SJSA1 (cell line): ENCODE data around the gene CERT1. TPM values are rescaled to one million over a fixed set of nuclear protein-coding genes. Genes with fewer than 3 reads are reported as not detected.
"Not testable (repeated sequence)": the region's sequence is repeated elsewhere in the genome, so short reads cannot be mapped to it uniquely, and the experiment has no call there.

Experiments used
- DNase-seq, 2 experiments: peaks; one replicate each; pipeline ENCODE4 v3.0.0-alpha.2; 2015 to 2020; ENCODE audit warnings: low spot score in 2 of 2, low read depth in 1 of 2
- H3K27ac ChIP-seq: fragments of 250-450 bp; sonication (Bioruptor Pico); 2 replicates; pipeline ENCODE4 v1.5.1; 2020; ENCODE audit warnings: mild to moderate bottlenecking, moderate library complexity
- H3K27me3 ChIP-seq: fragments of 250-450 bp; sonication (Bioruptor Pico); replicated peaks from 2 replicates; pipeline ENCODE4 v1.5.1; 2020; ENCODE audit warnings: mild to moderate bottlenecking, moderate library complexity
- H3K36me3 ChIP-seq: fragments of 250-450 bp; sonication (Bioruptor Pico); 2 replicates; pipeline ENCODE4 v1.5.1; 2020; ENCODE audit warnings: mild to moderate bottlenecking
- H3K4me1 ChIP-seq: fragments of 250-450 bp; sonication (Bioruptor Pico); replicated peaks from 2 replicates; pipeline ENCODE4 v1.6.1; 2021; ENCODE audit warnings: mild to moderate bottlenecking
- H3K4me3 ChIP-seq: fragments of 250-450 bp; sonication (Bioruptor Pico); 2 replicates; pipeline ENCODE4 v1.5.1; 2020; ENCODE audit warnings: mild to moderate bottlenecking
- H3K9me3 ChIP-seq: fragments of 250-450 bp; sonication (Bioruptor Pico); replicated peaks from 2 replicates; pipeline ENCODE4 v1.5.1; 2020; ENCODE audit warnings: mild to moderate bottlenecking
- total RNA-seq: library from RNA; depleted of rRNA; stranded (reverse); fragments of >200 nt; shearing (Covaris generic); gene quantifications from 2 replicates; pipeline ENCODE4 v1.2.3, GENCODE V29; 2014

The CERT1 gene
- total RNA-seq, 1 experiment from 2014 or later, result 16.7 TPM

DNA sequence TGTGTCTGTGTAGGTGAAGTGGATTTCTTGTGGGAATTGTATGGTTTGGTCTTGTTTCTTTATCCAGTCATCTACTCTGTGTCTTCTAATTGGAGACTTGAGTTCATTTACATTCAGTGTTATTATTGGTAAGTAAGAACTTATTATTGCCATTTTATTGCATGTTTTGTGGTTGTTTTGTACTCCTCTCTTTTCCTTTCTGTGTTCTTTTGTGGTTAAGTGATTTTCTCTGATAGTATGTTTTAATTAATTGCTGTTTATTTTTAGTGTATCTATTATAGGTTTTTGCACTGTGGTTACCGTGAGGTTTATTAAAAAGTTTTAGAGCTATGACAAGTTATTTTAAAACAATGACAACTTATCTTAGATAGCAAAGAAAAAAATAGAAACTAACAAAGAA, 8.3 kb upstream of the CERT1 start:
- Histone ChIP-seq H3K36me3 (peaks cover 18% of the 10 kb centered on the region), H3K27ac (no peak overlapping the region), H3K4me3 (no peak overlapping the region), H3K9me3 (no peaks in the 10 kb centered on the region; the same call in 1 of the 2 replicates), H3K4me1 (no peaks in the 10 kb centered on the region), H3K27me3 (no peaks in the 10 kb centered on the region)
- no peak for DNase-seq

DNA sequence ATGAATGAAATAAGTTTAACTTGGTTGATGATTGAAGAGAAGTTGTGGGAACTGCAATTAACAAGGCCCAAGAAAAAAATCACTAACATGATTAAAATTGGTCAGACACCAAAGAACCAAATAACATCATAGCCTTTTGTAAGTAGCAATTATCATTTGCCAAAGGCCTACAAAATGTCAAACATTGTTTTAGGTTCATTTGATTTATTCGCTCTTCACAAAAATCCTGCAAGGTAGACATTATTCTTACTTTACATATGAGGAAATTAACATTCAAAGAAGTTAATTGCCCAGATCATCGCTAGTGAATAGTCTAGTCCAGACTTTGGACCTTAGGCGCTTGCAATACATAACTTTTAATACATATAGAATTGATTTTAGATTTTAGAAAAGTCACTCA, 2.9 kb upstream of the CERT1 start:
- Histone ChIP-seq H3K36me3 (peaks cover 10% of the 10 kb centered on the region), H3K4me3 (no peak overlapping the region), H3K9me3 (no peaks in the 10 kb centered on the region), H3K4me1 (peaks cover 7% of the 10 kb centered on the region; the same call in 1 of the 2 replicates), H3K27me3 (no peaks in the 10 kb centered on the region), H3K27ac (no peak overlapping the region)
- DNase-seq, result no peak

DNA sequence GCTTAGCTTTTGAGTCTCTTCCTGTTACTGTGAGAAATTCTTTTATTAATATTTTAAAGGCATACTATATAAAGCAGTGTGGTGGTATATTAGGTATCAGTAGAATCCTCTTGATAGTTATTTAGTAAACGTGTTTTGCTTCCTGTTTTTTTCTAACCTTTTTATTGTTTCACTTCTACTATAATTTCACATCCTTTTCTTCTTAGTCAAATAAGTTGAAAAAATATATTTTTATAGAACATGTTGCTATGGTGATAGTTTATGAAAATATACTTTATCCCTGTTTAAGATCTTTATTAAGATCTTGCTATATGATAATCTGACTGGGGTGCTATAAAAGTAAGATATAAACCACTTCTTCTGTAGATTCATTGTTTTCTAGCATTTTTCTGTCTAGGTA, 2.4 kb upstream of the CERT1 start:
- Histone ChIP-seq H3K27me3 (no peaks in the 10 kb centered on the region), H3K4me3 (no peak overlapping the region), H3K9me3 (no peaks in the 10 kb centered on the region), H3K36me3 (peaks cover 10% of the 10 kb centered on the region), H3K27ac (no peak overlapping the region), H3K4me1 (peaks cover 7% of the 10 kb centered on the region; the same call in 1 of the 2 replicates)
- no peak for DNase-seq

DNA sequence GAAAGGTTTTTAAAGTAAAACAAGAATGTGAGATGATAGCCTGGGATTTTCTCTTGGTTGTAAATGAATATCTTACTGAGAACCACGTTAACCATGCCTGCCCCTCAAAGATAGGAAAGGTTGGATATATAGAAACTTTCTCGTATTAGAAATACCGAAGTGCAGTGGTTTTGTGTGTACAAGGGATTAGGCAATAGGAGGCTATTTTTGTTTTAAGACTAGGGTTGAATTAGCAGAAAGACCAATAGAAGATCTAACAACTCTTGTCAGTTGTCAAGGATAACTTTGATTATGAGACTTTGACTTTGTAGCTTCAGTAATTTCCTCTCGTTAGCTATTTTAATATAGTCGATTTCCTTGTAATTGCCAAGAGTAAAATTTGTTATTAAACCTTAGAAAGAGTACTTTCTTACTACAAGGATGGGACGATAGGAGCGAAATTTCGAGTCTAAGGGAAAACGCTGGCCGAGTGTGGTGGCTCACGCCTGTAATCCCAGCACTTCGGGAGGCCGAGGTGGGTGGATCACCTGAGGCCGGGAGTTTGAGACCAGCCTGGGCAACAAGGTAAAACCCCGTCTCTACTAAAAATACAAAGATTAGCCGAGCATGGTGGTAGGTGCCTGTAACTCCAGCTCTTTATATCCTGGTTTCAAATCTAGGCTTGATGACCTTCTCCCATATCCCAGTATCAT, 1.1 kb upstream of the CERT1 start:
- Histone ChIP-seq H3K9me3 (no peaks in the 10 kb centered on the region), H3K4me3 (peak overlapping the region; percentile 76), H3K27ac (peak overlapping the region; percentile 83), H3K36me3 (peaks cover 10% of the 10 kb centered on the region), H3K4me1 (peaks cover 7% of the 10 kb centered on the region; the same call in 1 of the 2 replicates), H3K27me3 (no peaks in the 10 kb centered on the region)
- no peak for DNase-seq

DNA sequence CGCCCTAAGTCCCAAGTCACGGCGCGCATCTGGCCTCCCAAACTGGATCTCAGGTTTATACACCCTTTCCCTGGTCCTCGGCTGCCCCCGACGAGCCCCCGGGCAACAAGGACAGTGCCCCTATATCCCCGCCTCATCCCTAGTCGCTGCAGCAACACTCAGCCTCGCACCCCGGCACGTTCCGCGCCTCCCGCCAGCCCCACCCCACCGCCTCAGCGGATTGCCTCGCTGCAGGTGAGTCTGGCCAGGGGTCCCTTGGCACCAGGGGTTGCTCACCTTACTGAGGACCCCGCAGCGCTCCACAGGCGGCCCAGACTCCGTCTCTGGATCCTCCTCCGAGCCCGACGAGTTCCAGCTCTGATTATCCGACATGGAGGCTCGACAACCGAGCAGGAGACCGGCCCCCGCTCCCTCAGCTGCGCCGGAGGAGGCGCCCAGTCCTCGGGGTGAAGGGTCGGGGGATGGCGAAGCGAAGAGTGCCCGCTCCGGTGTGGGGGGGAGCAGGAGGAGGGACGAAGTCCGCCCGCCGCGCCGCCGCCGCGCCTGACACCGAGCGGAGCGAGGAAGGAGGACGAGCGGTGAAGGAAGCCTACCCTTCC, 494 bp downstream of the CERT1 start:
- H3K4me1 ChIP-seq, result peaks cover 15% of the 10 kb centered on the region
- H3K9me3 ChIP-seq, result no peaks in the 10 kb centered on the region
- peak overlapping the region; percentile 76 for H3K4me3 ChIP-seq
- H3K27me3 ChIP-seq, result no peaks in the 10 kb centered on the region
- H3K27ac ChIP-seq, result peak overlapping the region; percentile 49
- no peak for DNase-seq
- H3K36me3 ChIP-seq, result peaks cover 10% of the 10 kb centered on the region

DNA sequence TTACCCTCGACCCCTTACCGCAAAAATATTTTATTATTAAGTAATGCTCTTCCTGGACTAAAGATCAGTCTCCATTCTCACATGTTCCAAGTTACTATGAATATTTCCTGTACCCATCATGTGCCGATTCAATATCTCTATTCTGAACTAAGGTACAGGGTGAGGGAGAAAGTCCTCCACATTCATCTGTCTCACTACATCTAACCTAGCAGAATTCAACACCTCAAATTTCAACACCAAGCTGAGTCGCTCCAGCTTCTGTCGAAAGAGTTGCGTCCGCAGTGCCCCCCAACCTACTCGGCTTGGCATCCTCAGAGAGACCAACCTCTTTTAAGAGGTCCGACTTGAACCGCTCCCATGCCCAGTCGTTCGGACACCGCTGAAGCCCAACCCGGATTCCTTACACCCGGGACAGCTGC, 1.0 kb downstream of the CERT1 start:
- Histone ChIP-seq H3K9me3 (no peaks in the 10 kb centered on the region), H3K36me3 (peaks cover 10% of the 10 kb centered on the region), H3K4me3 (peak overlapping the region; percentile 76), H3K27me3 (no peaks in the 10 kb centered on the region), H3K4me1 (peaks cover 20% of the 10 kb centered on the region), H3K27ac (peak overlapping the region; percentile 49; the same call in 1 of the 2 replicates)
- DNase-seq, result peak; percentile 43 to 46

DNA sequence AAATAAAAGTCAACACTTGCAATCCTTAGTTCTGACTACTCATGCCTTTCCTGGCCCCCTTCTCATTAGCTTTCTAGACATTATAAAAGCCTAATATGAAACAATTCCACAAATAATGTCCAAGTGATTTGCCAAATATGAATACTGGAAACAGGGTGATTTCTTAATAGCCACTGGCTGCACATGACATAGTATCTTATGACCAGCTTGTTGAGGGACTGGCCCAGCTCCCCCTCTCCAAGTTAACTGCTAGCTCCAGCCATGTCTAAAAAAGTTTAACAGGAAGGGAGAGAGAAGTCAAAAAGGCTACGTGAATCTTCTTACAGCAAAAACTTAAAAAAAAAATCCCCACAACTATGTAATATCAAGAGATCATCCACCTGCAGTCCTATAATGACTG, 1.5 kb downstream of the CERT1 start:
- peaks cover 10% of the 10 kb centered on the region for H3K36me3 ChIP-seq
- DNase-seq, result peak in 1 of 2 experiments; percentile 32
- no peaks in the 10 kb centered on the region for H3K27me3 ChIP-seq
- H3K4me3 ChIP-seq, result peak overlapping the region; percentile 76
- no peak overlapping the region for H3K27ac ChIP-seq
- H3K9me3 ChIP-seq, result no peaks in the 10 kb centered on the region
- peaks cover 22% of the 10 kb centered on the region for H3K4me1 ChIP-seq

DNA sequence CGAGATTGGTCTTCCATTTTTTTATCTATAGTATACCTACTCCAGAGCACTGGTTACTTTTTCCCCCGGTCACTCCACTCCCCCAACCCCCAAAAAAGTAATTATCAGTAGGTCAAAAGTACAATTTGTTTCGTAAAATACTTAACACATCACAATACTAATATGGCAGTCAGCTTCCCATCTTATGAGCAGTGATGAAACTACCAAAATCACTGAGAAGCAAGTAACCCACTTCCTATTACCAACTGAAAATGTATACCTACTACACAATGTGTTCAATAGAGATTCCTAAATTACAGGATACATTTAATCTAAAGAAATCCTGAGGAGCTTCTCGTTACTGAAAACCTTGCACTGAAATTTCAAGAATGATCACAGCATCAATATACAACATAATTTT, 1.9 kb downstream of the CERT1 start:
- peak overlapping the region; percentile 76 for H3K4me3 ChIP-seq
- DNase-seq, result peak in 1 of 2 experiments; percentile 6
- H3K36me3 ChIP-seq, result peaks cover 10% of the 10 kb centered on the region
- H3K27ac ChIP-seq, result no peak overlapping the region
- no peaks in the 10 kb centered on the region for H3K9me3 ChIP-seq
- peaks cover 26% of the 10 kb centered on the region for H3K4me1 ChIP-seq
- no peaks in the 10 kb centered on the region for H3K27me3 ChIP-seq

DNA sequence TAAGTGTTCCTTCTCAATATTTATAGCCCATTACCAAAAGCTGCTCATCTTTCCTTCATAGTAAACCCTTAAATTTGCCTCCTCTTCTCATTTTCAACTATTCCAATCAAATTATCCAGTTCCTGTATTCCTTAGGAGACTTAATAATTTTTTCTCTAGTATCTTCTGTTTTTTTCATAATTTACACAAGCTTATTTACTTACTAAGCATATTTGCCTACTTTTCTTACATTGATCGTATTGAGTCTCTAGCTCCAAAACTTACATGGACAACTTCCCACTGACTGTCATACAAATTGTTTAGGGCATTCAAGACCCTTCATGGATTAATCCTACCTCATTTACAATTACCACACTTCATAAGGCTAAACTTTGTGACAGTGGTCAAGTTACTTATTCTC, 3.6 kb downstream of the CERT1 start:
- Histone ChIP-seq H3K4me1 (peaks cover 29% of the 10 kb centered on the region), H3K36me3 (peaks cover 17% of the 10 kb centered on the region), H3K9me3 (no peaks in the 10 kb centered on the region), H3K27ac (no peak overlapping the region), H3K27me3 (no peaks in the 10 kb centered on the region), H3K4me3 (no peak overlapping the region)
- DNase-seq, result no peak

DNA sequence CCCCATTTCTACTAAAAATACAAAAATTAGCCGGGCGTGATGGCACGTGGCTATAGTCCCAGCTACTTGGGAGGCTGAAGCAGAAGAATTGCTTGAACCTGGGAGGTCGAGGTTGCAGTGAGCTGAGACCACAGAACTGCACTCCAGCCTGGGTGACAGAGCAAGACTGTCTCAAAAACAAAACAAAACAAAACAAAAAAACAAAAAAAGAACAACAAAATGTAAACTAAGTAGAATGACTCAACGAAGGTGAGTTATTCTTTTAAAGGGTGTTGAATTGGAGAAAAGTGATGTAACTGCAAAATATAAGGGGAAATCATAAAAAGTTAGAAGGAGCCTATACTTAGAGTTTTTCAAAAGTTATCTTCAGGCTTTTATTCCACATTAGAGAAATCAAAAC, 6.3 kb downstream of the CERT1 start:
- Histone ChIP-seq H3K4me1 (peaks cover 26% of the 10 kb centered on the region), H3K27ac (peak overlapping the region; percentile 85)
- H3K9me3 ChIP-seq, H3K4me3 ChIP-seq, H3K27me3 ChIP-seq, H3K36me3 ChIP-seq: not testable (repeated sequence)
- peak; percentile 88 for DNase-seq

DNA sequence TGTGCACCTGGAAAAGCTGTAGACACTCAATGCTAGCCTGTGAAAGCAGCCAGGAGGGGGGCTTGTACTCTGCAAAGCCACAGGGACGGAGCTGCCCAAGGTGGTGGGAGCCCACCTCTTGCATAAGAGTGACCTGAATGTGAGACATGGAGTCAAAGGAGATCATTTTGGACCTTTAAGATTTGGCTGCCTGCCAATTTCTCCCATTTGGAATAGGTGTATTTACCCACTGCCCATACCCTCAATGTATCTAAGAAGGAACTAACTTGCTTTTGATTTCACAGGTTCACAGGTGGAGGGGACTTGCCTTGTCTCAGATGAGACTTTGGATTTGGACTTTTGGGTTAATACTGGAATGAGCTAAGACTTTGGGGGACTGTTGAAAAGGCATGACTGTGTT, 12.6 kb downstream of the CERT1 start:
- not testable (repeated sequence) for H3K27me3 ChIP-seq, H3K27ac ChIP-seq, H3K4me3 ChIP-seq, H3K9me3 ChIP-seq, H3K4me1 ChIP-seq, DNase-seq
- H3K36me3 ChIP-seq, result peaks cover 34% of the 10 kb centered on the region

DNA sequence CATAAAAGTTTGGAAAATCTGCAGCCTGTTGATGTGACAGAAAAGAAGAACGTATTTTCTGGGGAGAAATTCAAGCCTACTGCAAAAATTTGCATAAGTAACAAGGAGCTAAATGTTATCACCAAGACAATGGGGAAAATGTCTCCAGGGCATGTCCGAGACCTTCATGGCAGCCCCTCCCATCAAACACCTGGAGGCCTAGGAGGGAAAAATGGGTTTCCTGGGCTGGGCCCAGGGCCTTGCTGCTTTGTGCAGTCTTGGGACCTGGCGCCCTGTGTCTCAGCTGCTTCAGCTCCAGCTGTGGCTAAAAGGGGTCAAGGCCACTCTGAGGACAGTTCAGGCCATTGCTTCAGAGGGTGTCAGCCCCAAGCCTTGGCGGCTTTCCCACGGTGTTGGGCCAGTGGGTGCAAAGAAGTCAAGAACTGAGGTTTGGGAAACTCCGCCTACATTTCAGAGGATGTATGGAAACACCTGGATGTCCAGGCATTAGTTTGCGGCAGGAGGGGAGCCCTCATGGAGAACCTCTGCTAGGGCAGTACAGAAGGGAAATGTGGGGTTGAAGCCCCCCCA, 13.1 kb downstream of the CERT1 start:
- no peak for DNase-seq
- no peak overlapping the region for H3K27ac ChIP-seq
- H3K4me3 ChIP-seq, result no peak overlapping the region
- H3K4me1 ChIP-seq, result peaks cover 4% of the 10 kb centered on the region; the same call in 1 of the 2 replicates
- peaks cover 32% of the 10 kb centered on the region for H3K36me3 ChIP-seq
- H3K9me3 ChIP-seq, result peaks cover 3% of the 10 kb centered on the region; the same call in 1 of the 2 replicates
- H3K27me3 ChIP-seq, result no peaks in the 10 kb centered on the region

DNA sequence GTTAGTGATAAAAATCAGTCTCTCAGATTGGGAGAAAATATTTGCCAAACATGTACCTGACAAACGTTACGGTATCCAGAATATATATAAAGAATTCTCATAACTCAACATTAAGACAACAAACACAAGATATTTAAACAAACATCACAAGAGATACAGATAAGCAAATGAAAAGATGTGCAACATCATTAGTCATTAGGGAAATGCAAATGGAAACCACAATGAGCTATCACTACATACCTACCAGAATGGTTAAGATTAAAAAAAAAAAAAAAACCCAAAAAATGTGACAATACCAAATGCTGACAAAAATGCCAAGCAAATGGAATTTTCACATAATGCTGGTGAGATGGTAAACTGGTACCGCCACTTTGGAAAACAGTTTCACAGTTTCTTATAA, 15.4 kb downstream of the CERT1 start:
- DNase-seq, result no peak
- Histone ChIP-seq H3K9me3 (peaks cover 3% of the 10 kb centered on the region; the same call in 1 of the 2 replicates), H3K27me3 (no peaks in the 10 kb centered on the region), H3K4me3 (no peak overlapping the region), H3K4me1 (peaks cover 4% of the 10 kb centered on the region; the same call in 1 of the 2 replicates), H3K36me3 (peaks cover 46% of the 10 kb centered on the region), H3K27ac (no peak overlapping the region)

DNA sequence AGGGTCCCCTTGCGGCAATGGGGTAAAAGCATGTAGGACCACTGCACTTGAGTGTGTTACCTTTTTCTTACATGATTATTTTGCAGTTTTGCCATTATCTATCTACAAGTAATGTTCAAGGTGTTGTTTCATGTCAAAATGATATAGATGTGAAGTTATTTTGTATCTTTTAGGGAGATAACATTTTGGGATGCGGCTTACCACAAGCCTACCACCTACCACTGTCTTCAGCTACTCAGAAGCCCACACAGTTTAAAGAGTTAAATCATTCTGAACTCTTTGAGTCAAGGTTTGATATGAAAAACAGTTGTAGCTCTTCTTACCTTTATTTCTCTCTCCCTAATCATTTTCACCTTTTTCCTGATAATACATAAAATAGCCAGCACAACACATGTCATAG, 19.8 kb downstream of the CERT1 start:
- Histone ChIP-seq H3K4me1 (peaks cover 4% of the 10 kb centered on the region; the same call in 1 of the 2 replicates), H3K4me3 (no peak overlapping the region)

More for the DNA sequence above, 19.8 kb downstream of the CERT1 start:
- H3K27me3 ChIP-seq, result no peaks in the 10 kb centered on the region
- H3K36me3 ChIP-seq, result peaks cover 48% of the 10 kb centered on the region
- no peak for DNase-seq
- no peak overlapping the region for H3K27ac ChIP-seq
- peaks cover 3% of the 10 kb centered on the region; the same call in 1 of the 2 replicates for H3K9me3 ChIP-seq
